ENCODE results near the gene PELI3.

PELI3 gene

GRCh38 chr11:66475349-66476172, 8.9 kb downstream of the PELI3 start:
- DNase-seq = peak; percentile 23

- peak; percentile 32 for DNase-seq
These were observed 9.6 kb downstream of the PELI3 start for GRCh38 chr11:66476173-66476840.

GRCh38 chr11:66476841-66477251, 10.1 kb downstream of the PELI3 start:
- DNase-seq = no peak

- peak; percentile 30 for DNase-seq
These were observed 10.8 kb downstream of the PELI3 start for GRCh38 chr11:66477263-66478201.

GRCh38 chr11:66478729-66479393, 12.2 kb downstream of the PELI3 start:
- peak; percentile 27 for DNase-seq

GRCh38 chr11:66479394-66480116, 12.8 kb downstream of the PELI3 start:
- DNase-seq = peak; percentile 52

GRCh38 chr11:66480117-66480938, 13.6 kb downstream of the PELI3 start, which contains the start of gene DPP3:
TSS of gene DPP3 (plus strand) at chr11:66480434. CDS start at chr11:66482201, 1,767 bp downstream.
- DNase-seq = peak; percentile 98

- no peak for DNase-seq
These were observed 18.2 kb downstream of the PELI3 start for GRCh38 chr11:66484806-66485380.

- DNase-seq = no peak
These were observed 22.3 kb downstream of the PELI3 start for GRCh38 chr11:66488957-66489356.

- no peak for DNase-seq
These were observed 22.9 kb downstream of the PELI3 start for GRCh38 chr11:66489636-66490035.

GRCh38 chr11:66491315-66491935, 24.7 kb downstream of the PELI3 start:
- DNase-seq = no peak

GRCh38 chr11:66492161-66492865, 25.6 kb downstream of the PELI3 start:
- no peak for DNase-seq

- DNase-seq = no peak
These were observed 26.4 kb downstream of the PELI3 start for GRCh38 chr11:66493130-66493529.

- DNase-seq = no peak
These were observed 27.8 kb downstream of the PELI3 start for GRCh38 chr11:66494458-66494857.

- DNase-seq = no peak
These were observed 28.2 kb downstream of the PELI3 start for GRCh38 chr11:66494935-66495334.

- DNase-seq = no peak
These were observed 28.7 kb downstream of the PELI3 start for GRCh38 chr11:66495401-66495854.

GRCh38 chr11:66497206-66497605, 30.5 kb downstream of the PELI3 start:
- DNase-seq = no peak

- no peak for DNase-seq
These were observed 31.8 kb downstream of the PELI3 start for GRCh38 chr11:66498506-66498905.

- no peak for DNase-seq
These were observed 38.6 kb downstream of the PELI3 start for GRCh38 chr11:66505276-66505816.

Measured in right forelimb (tissue), 1 donor.